ENCODE data around the gene AGAP1. TPM values are rescaled to one million over a fixed set of nuclear protein-coding genes. Genes with fewer than 3 reads are reported as not detected.

Gene AGAP1
- total RNA-seq, 4 donors from 2014 or later = 7.2 to 19.6 (median 15.2) TPM

- Histone ChIP-seq H3K4me1 (peaks cover 0 to 8% (median 0%) of the 10 kb centered on the region in 3 donors), H3K27ac (no peak overlapping the region), H3K9me3 (no peaks in the 10 kb centered on the region), H3K36me3 (peaks cover 0 to 12% (median 0%) of the 10 kb centered on the region in 3 donors), H3K27me3 (no peaks in the 10 kb centered on the region), H3K4me3 (no peak overlapping the region)
- WGBS, 2 donors = 91 to 96% methylated on average over 9 to 12 of the region's 12 CpGs
- no peak for TF ChIP-seq POLR2A (IDR thresholded peaks at IDR 0.05)
- no peak for TF ChIP-seq CTCF (IDR thresholded peaks at IDR 0.05)
- no peak for DNase-seq
- intact Hi-C loops (cut with DNase I) = no loop called here
These were observed 443.7 kb downstream of the AGAP1 start for GRCh38 chr2:235937526-235937925.

- peaks cover 0 to 9% (median 0%) of the 10 kb centered on the region in 3 donors for H3K36me3 ChIP-seq
- no peak for DNase-seq
- intact Hi-C loops (cut with DNase I) = no loop called here
- H3K4me3 ChIP-seq = no peak overlapping the region
- H3K27me3 ChIP-seq = no peaks in the 10 kb centered on the region
- H3K27ac ChIP-seq = no peak overlapping the region
- TF ChIP-seq POLR2A (IDR thresholded peaks at IDR 0.05) (no peak), CTCF (IDR thresholded peaks at IDR 0.05) (no peak)
- peaks cover 0 to 8% (median 0%) of the 10 kb centered on the region in 3 donors for H3K4me1 ChIP-seq
- WGBS, 2 donors = 79 to 100% methylated on average over 3 to 9 of the region's 12 CpGs
- no peaks in the 10 kb centered on the region for H3K9me3 ChIP-seq
These were observed 444.1 kb downstream of the AGAP1 start for GRCh38 chr2:235937936-235938335.

GRCh38 chr2:235938611-235939010, 444.8 kb downstream of the AGAP1 start:
- WGBS, 2 donors = 85 to 93% methylated on average over 14 of the region's 14 CpGs
- no peak for DNase-seq

GRCh38 chr2:235939471-235939870, 445.6 kb downstream of the AGAP1 start:
- peaks cover 0 to 8% (median 0%) of the 10 kb centered on the region in 3 donors for H3K4me1 ChIP-seq
- no peaks in the 10 kb centered on the region for H3K9me3 ChIP-seq
- DNase-seq = no peak
- H3K27me3 ChIP-seq = no peaks in the 10 kb centered on the region
- intact Hi-C loops (cut with DNase I) = no loop called here
- no peak overlapping the region for H3K27ac ChIP-seq
- TF ChIP-seq POLR2A (IDR thresholded peaks at IDR 0.05) = no peak
- no peak for TF ChIP-seq CTCF (IDR thresholded peaks at IDR 0.05)
- WGBS, 2 donors = 89 to 91% methylated on average over 6 of the region's 6 CpGs
- H3K36me3 ChIP-seq = peaks cover 0 to 9% (median 0%) of the 10 kb centered on the region in 3 donors
- no peak overlapping the region for H3K4me3 ChIP-seq

More at GRCh38 chr2:235938611-235939010, 444.8 kb downstream of the AGAP1 start:
- Histone ChIP-seq H3K9me3 (no peaks in the 10 kb centered on the region), H3K27ac (no peak overlapping the region), H3K36me3 (peaks cover 0 to 9% (median 0%) of the 10 kb centered on the region in 3 donors), H3K4me1 (peaks cover 0 to 8% (median 0%) of the 10 kb centered on the region in 3 donors), H3K27me3 (no peaks in the 10 kb centered on the region), H3K4me3 (no peak overlapping the region)
- intact Hi-C loops (cut with DNase I) = no loop called here
- TF ChIP-seq CTCF (IDR thresholded peaks at IDR 0.05) (no peak), POLR2A (IDR thresholded peaks at IDR 0.05) (no peak)

GRCh38 chr2:235940330-235940729, 446.5 kb downstream of the AGAP1 start:
- Histone ChIP-seq H3K9me3 (no peaks in the 10 kb centered on the region), H3K27ac (no peak overlapping the region), H3K27me3 (no peaks in the 10 kb centered on the region), H3K4me3 (no peak overlapping the region), H3K4me1 (peaks cover 0 to 8% (median 0%) of the 10 kb centered on the region in 3 donors), H3K36me3 (peaks cover 0 to 9% (median 0%) of the 10 kb centered on the region in 3 donors)
- TF ChIP-seq POLR2A (IDR thresholded peaks at IDR 0.05) = no peak
- no peak for TF ChIP-seq CTCF (IDR thresholded peaks at IDR 0.05)
- no peak for DNase-seq
- intact Hi-C loops (cut with DNase I) = no loop called here
- 66 to 71% methylated on average over 8 of the region's 8 CpGs for WGBS, 2 donors
